Ovary (tissue), 9 donors: ENCODE results near the gene OR13A1. TPM values are rescaled to one million over a fixed set of nuclear protein-coding genes. Genes with fewer than 3 reads are reported as not detected.

Experiments used
- DNase-seq, 5 donors: peaks; one replicate each; pipeline ENCODE4 v3.0.0-alpha.2; 2019 to 2020
- H3K27ac ChIP-seq, 2 donors: fragments of 200-600 bp; one replicate each; pipeline versions ENCODE4 v1.5.1 to v1.8.0; 2019 to 2022
- H3K27me3 ChIP-seq: fragments of 200-600 bp; one replicate; pipeline ENCODE4 v1.8.0; 2022
- H3K36me3 ChIP-seq: fragments of 200-600 bp; sonication (generic); one replicate; pipeline ENCODE4 v1.5.1; 2019
- H3K4me1 ChIP-seq: one replicate; pipeline ENCODE4 v1.8.1; 2013; ENCODE audit warnings: mild to moderate bottlenecking, moderate library complexity; ENCODE audit not compliant: insufficient read depth
- H3K4me3 ChIP-seq: fragments of 200-600 bp; sonication (generic); one replicate; pipeline ENCODE4 v1.5.1; 2017
- H3K9me3 ChIP-seq, 2 donors: fragments of 200-600 bp in 1 of 2; sonication (generic) in 1 of 2; one replicate each; pipeline versions ENCODE4 v1.5.1 to v1.8.1; 2013 to 2019; ENCODE audit warnings: mild to moderate bottlenecking in 1 of 2, moderate library complexity in 1 of 2
- CTCF ChIP-seq, 3 donors: fragments of 450-650 bp in 2 of 3; fragments of 200-600 bp in 1 of 3; IDR thresholded peaks; one replicate each; pipeline versions ENCODE4 v1.5.1 to v1.8.0; 2016 to 2022; ENCODE audit warnings: antibody characterized with exemption in 3 of 3, mild to moderate bottlenecking in 1 of 3
- EP300 ChIP-seq: sonication (generic); formaldehyde crosslinking; IDR thresholded peaks from one replicate; pipeline ENCODE4 v1.6.1; 2017; ENCODE audit warnings: antibody characterized with exemption
- POLR2A ChIP-seq: fragments of 450-650 bp; IDR thresholded peaks from one replicate; pipeline ENCODE4 v1.6.1; 2017; ENCODE audit warnings: antibody characterized with exemption, mild to moderate bottlenecking, moderate library complexity
- WGBS, 3 donors: extraction: QIAGEN DNeasy Blood & Tissue Kit in 1 of 3; methylation state at CpG; one replicate each; pipeline versions ENCODE4 v1.1.5 to v1.1.7; 2013 to 2017; 5-methylcytosine and 5-hydroxymethylcytosine counted together
- intact Hi-C, 4 donors: fragments of 100-400 bp; cut with DNase I; formaldehyde crosslinking; loops; one replicate each; pipeline versions ENCODE4 v1.11.0 to v1.15.1; 2022 to 2023
- polyA plus RNA-seq, 2 donors: library from polyadenylated mRNA; stranded (reverse); fragments of 200-250 nt in 1 of 2; fragments of 350-450 nt in 1 of 2; fragmentation: Illumina TruSeq in 1 of 2; extraction: RNeasy Lipid Tissue Mini Kit (QIAGEN cat#74804) in 1 of 2; gene quantifications; one replicate each; pipeline ENCODE4 v1.2.3, GENCODE V29; 2013 to 2014
- total RNA-seq, 7 donors: library from RNA; depleted of rRNA in 2 of 7; stranded (reverse); fragments of >200 nt in 2 of 7; fragmentation: NEBNext Ultra II Directional in 3 of 7; extraction: Animal tissue kit (Norgen Biotek cat#: 25700) in 3 of 7; gene quantifications; one replicate each; pipeline versions ENCODE4 v1.1.0 to v1.2.4, GENCODE V29; 2016 to 2023
- donor health status: DM: no; HTN: no; CAD: no; lungs with moderate emphysema.
- donor health status: DM: no; HTN: no; CAD: no.
- donor health status: Bipolar disorder and iron deficiency.
- donor health status: DM: yes; HTN: yes; CAD: no.
- donor health status: DM: no; HTN: no; CAD: no.
- donor health status: DM: yes; HTN: yes; CAD: no.

Gene OR13A1
- total and polyA plus RNA-seq, 9 donors, result 0.08 to 0.15 TPM; not detected in 7

GRCh38 chr10:45325116-45325515 is 9.7 kb upstream of the OR13A1 start:
- no peaks in the 10 kb centered on the region for H3K27me3 ChIP-seq
- H3K27ac ChIP-seq, result no peak overlapping the region
- 77 to 94% (median 88%) methylated on average over 1 of the region's 1 CpG for WGBS, 3 donors
- TF ChIP-seq EP300, result no peak
- no peak for TF ChIP-seq POLR2A
- TF ChIP-seq CTCF (IDR thresholded peaks at IDR 0.05), result no peak
- DNase-seq, result no peak
- no peak overlapping the region for H3K4me3 ChIP-seq
- H3K9me3 ChIP-seq, result no peaks in the 10 kb centered on the region
- H3K36me3 ChIP-seq, result no peaks in the 10 kb centered on the region
- intact Hi-C loops, result no loop called here
- no peaks in the 10 kb centered on the region for H3K4me1 ChIP-seq

- Histone ChIP-seq H3K4me1 (no peaks in the 10 kb centered on the region), H3K36me3 (no peaks in the 10 kb centered on the region), H3K9me3 (no peaks in the 10 kb centered on the region), H3K27me3 (no peaks in the 10 kb centered on the region), H3K4me3 (no peak overlapping the region), H3K27ac (no peak overlapping the region)
- no peak for DNase-seq
- TF ChIP-seq CTCF (IDR thresholded peaks at IDR 0.05), result no peak
- TF ChIP-seq POLR2A, result no peak
- TF ChIP-seq EP300, result no peak
- 81 to 94% (median 91%) methylated on average over 2 of the region's 2 CpGs for WGBS, 3 donors
- intact Hi-C loops, result no loop called here
Observed at GRCh38 chr10:45319702-45320101, 4.3 kb upstream of the OR13A1 start.

- TF ChIP-seq POLR2A (no peak), CTCF (IDR thresholded peaks at IDR 0.05) (no peak), EP300 (no peak)
- no peaks in the 10 kb centered on the region for H3K9me3 ChIP-seq
- H3K4me1 ChIP-seq, result no peaks in the 10 kb centered on the region
- H3K27ac ChIP-seq, result no peak overlapping the region
- intact Hi-C loops, result no loop called here
- DNase-seq, result no peak
- H3K27me3 ChIP-seq, result peaks cover 3% of the 10 kb centered on the region
- no peak overlapping the region for H3K4me3 ChIP-seq
- 70 to 96% (median 94%) methylated on average over 3 of the region's 3 CpGs for WGBS, 3 donors
- H3K36me3 ChIP-seq, result no peaks in the 10 kb centered on the region
Observed at GRCh38 chr10:45313264-45313873, 2.0 kb downstream of the OR13A1 start.

GRCh38 chr10:45308707-45309106 is 6.7 kb downstream of the OR13A1 start:
- Histone ChIP-seq H3K27ac (no peak overlapping the region), H3K4me1 (no peaks in the 10 kb centered on the region), H3K36me3 (no peaks in the 10 kb centered on the region), H3K9me3 (no peaks in the 10 kb centered on the region), H3K27me3 (peaks cover 3% of the 10 kb centered on the region), H3K4me3 (no peak overlapping the region)
- intact Hi-C loops, result no loop called here
- no peak for TF ChIP-seq EP300
- no peak for TF ChIP-seq POLR2A
- TF ChIP-seq CTCF (IDR thresholded peaks at IDR 0.05), result no peak
- DNase-seq, result no peak
